Liver (tissue), 9 donors: ENCODE measurements around the gene CRYBG1. TPM values are rescaled to one million over a fixed set of nuclear protein-coding genes. Genes with fewer than 3 reads are reported as not detected.

ENCODE experiments used
- DNase-seq: peaks from one replicate; pipeline ENCODE4 v3.0.0-alpha.2; 2017; ENCODE audit warnings: low spot score
- H3K27ac ChIP-seq, 2 donors: one replicate each; pipeline ENCODE4 v1.7.0; 2013; ENCODE audit warnings: inconsistent platforms in 2 of 2, low read length in 2 of 2, control low read depth in 1 of 2, low read depth in 1 of 2, mild to moderate bottlenecking in 1 of 2
- H3K27me3 ChIP-seq, 4 donors: one replicate each; pipeline versions ENCODE4 v1.6.1 to v1.7.0; 2013; ENCODE audit warnings: low read length in 3 of 4, inconsistent platforms in 1 of 4, mild to moderate bottlenecking in 1 of 4, moderate library complexity in 1 of 4; ENCODE audit not compliant: control insufficient read depth in 4 of 4, insufficient read depth in 4 of 4
- H3K36me3 ChIP-seq, 4 donors: one replicate each; pipeline versions ENCODE4 v1.6.1 to v1.7.0; 2013; ENCODE audit warnings: low read length in 3 of 4, mild to moderate bottlenecking in 3 of 4, low read depth in 1 of 4, moderate library complexity in 1 of 4; ENCODE audit not compliant: control insufficient read depth in 4 of 4, insufficient read depth in 3 of 4
- H3K4me1 ChIP-seq, 4 donors: one replicate each; pipeline versions ENCODE4 v1.6.1 to v1.7.0; 2013; ENCODE audit warnings: low read length in 3 of 4, mild to moderate bottlenecking in 3 of 4, moderate library complexity in 1 of 4; ENCODE audit not compliant: control insufficient read depth in 4 of 4, insufficient read depth in 4 of 4
- H3K4me3 ChIP-seq, 3 donors: one replicate each; pipeline versions ENCODE4 v1.6.1 to v1.7.0; 2013; ENCODE audit warnings: low read length in 3 of 3, control low read depth in 1 of 3, low read depth in 1 of 3, mild to moderate bottlenecking in 1 of 3
- H3K9ac ChIP-seq, 2 donors: one replicate each; pipeline ENCODE4 v1.7.0; 2013; ENCODE audit warnings: low read length in 2 of 2, mild to moderate bottlenecking in 2 of 2, moderate library complexity in 2 of 2, control low read depth in 1 of 2, low read depth in 1 of 2
- H3K9me3 ChIP-seq, 4 donors: one replicate each; pipeline versions ENCODE4 v1.6.1 to v1.7.0; 2013; ENCODE audit warnings: low read length in 3 of 4; ENCODE audit not compliant: control insufficient read depth in 4 of 4
- ATF3 ChIP-seq: IDR thresholded peaks from 2 replicates; pipeline ENCODE4 v1.6.1; 2016; ENCODE audit warnings: antibody characterized with exemption
- EGR1 ChIP-seq, 2 donors: IDR thresholded peaks; 2 replicates each; pipeline ENCODE4 v1.6.1; 2016 to 2018; ENCODE audit warnings: antibody characterized with exemption in 2 of 2, low read depth in 2 of 2
- FOXA1 ChIP-seq: IDR thresholded peaks from 2 replicates; pipeline ENCODE4 v1.6.1; 2016; ENCODE audit warnings: antibody characterized with exemption
- FOXA2 ChIP-seq: IDR thresholded peaks from 2 replicates; pipeline ENCODE4 v1.6.1; 2016; ENCODE audit warnings: antibody characterized with exemption
- GABPA ChIP-seq, 2 donors: IDR thresholded peaks in 1 of 2; conservative IDR thresholded peaks in 1 of 2; 2 replicates each; pipeline ENCODE4 v1.6.1; 2016; ENCODE audit warnings: antibody characterized with exemption in 2 of 2, mild to moderate bottlenecking in 1 of 2, moderate library complexity in 1 of 2
- HNF4A ChIP-seq, 2 donors: conservative IDR thresholded peaks; 2 replicates each; pipeline ENCODE4 v1.6.1; 2016; ENCODE audit warnings: antibody characterized with exemption in 2 of 2, mild to moderate bottlenecking in 2 of 2
- HNF4G ChIP-seq: IDR thresholded peaks from 2 replicates; pipeline ENCODE4 v1.6.1; 2016; ENCODE audit warnings: antibody characterized with exemption
- JUND ChIP-seq, 2 donors: IDR thresholded peaks; 2 replicates each; pipeline ENCODE4 v1.6.1; 2016; ENCODE audit warnings: antibody characterized with exemption in 2 of 2
- NR2F2 ChIP-seq: IDR thresholded peaks from 2 replicates; pipeline ENCODE4 v1.6.1; 2016; ENCODE audit warnings: antibody characterized with exemption
- RAD21 ChIP-seq, 2 donors: IDR thresholded peaks; 2 replicates each; pipeline ENCODE4 v1.6.1; 2016; ENCODE audit warnings: antibody characterized with exemption in 2 of 2, mild to moderate bottlenecking in 2 of 2
- REST ChIP-seq: IDR thresholded peaks from 2 replicates; pipeline ENCODE4 v1.6.1; 2016; ENCODE audit warnings: antibody characterized with exemption, mild to moderate bottlenecking
- RXRA ChIP-seq, 2 donors: IDR thresholded peaks; 2 replicates each; pipeline ENCODE4 v1.6.1; 2017 to 2018; ENCODE audit warnings: antibody characterized with exemption in 2 of 2, mild to moderate bottlenecking in 1 of 2
- SP1 ChIP-seq: IDR thresholded peaks from 2 replicates; pipeline ENCODE4 v1.6.1; 2018; ENCODE audit warnings: antibody characterized with exemption, mild to moderate bottlenecking
- YY1 ChIP-seq: IDR thresholded peaks from 2 replicates; pipeline ENCODE4 v1.6.1; 2016; ENCODE audit warnings: antibody characterized with exemption, mild to moderate bottlenecking
- ZBTB33 ChIP-seq: IDR thresholded peaks from 2 replicates; pipeline ENCODE4 v1.6.1; 2016; ENCODE audit warnings: antibody characterized with exemption
- WGBS: extraction: QIAGEN DNeasy Blood & Tissue Kit; methylation state at CpG from one replicate; pipeline ENCODE4 v1.1.7; 2013; 5-methylcytosine and 5-hydroxymethylcytosine counted together
- polyA plus RNA-seq, 2 donors: library from polyadenylated mRNA; stranded (reverse) in 1 of 2; unstranded in 1 of 2; fragments of 200-250 nt in 1 of 2; fragments of >200 nt in 1 of 2; fragmentation: Nextera tagmentation in 1 of 2; extraction: Ambion mirVana in 1 of 2; gene quantifications; one replicate each; pipeline versions ENCODE4 v1.2.1 to v1.2.3, GENCODE V29; 2013 to 2015
- total RNA-seq, 2 donors: library from RNA; depleted of rRNA; stranded (reverse); fragments of >200 nt; gene quantifications; one replicate each; pipeline ENCODE4 v1.2.3, GENCODE V29; 2014
- TF ChIP-seq, protein P1 (sequence below): fragments of 150-350 bp; IDR thresholded peaks from 2 replicates; pipeline ENCODE4 v1.5.1; 2017; ENCODE audit warnings: improper control_type of control experiment, low read depth, low read length; ENCODE audit not compliant: missing input control
- TF ChIP-seq, protein P2 (sequence below): IDR thresholded peaks from 2 replicates; pipeline ENCODE4 v1.6.1; 2016; ENCODE audit warnings: antibody characterized with exemption
- donor health status: healthy.
- donor health status: healthy.
- donor health status: healthy.
- donor health status: healthy.
- donor health status: healthy.

Gene CRYBG1
- total and polyA plus RNA-seq, 4 donors = 2.3 to 8.7 (median 4.0) TPM

DNA sequence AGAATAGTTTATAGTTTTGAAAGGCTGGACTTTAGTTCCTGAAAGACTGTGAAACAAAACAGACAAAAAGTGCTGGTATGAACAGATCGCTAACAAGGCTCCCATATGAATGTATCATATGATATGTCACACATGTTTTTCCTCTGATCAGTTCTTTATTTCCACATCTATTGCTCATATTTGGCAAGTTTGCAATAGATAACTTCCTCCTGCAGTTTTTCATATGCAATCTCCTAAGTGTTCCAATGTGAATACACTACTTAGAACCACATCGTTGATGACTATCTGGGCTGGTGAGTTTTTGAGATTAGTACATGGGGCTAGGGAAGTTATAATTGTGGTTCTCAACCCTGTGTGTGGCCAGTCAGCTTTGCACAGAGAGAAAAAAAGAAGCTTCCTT, 23.1 kb downstream of the CRYBG1 start (continued):
- TF ChIP-seq, protein P1, sequence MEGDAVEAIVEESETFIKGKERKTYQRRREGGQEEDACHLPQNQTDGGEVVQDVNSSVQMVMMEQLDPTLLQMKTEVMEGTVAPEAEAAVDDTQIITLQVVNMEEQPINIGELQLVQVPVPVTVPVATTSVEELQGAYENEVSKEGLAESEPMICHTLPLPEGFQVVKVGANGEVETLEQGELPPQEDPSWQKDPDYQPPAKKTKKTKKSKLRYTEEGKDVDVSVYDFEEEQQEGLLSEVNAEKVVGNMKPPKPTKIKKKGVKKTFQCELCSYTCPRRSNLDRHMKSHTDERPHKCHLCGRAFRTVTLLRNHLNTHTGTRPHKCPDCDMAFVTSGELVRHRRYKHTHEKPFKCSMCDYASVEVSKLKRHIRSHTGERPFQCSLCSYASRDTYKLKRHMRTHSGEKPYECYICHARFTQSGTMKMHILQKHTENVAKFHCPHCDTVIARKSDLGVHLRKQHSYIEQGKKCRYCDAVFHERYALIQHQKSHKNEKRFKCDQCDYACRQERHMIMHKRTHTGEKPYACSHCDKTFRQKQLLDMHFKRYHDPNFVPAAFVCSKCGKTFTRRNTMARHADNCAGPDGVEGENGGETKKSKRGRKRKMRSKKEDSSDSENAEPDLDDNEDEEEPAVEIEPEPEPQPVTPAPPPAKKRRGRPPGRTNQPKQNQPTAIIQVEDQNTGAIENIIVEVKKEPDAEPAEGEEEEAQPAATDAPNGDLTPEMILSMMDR = no peak
- TF ChIP-seq ATF3 = no peak
- TF ChIP-seq JUND (IDR thresholded peaks at IDR 0.05) = no peak
- no peak for TF ChIP-seq GABPA (IDR thresholded peaks at IDR 0.05 in 1 of 2, conservative IDR thresholded peaks at IDR 0.05 in 1 of 2)
- TF ChIP-seq EGR1 (IDR thresholded peaks at IDR 0.05; ENCODE audit: low read depth in 2 of 2) = no peak
- TF ChIP-seq FOXA1 = no peak
- no peak for TF ChIP-seq HNF4A (conservative IDR thresholded peaks at IDR 0.05)
- TF ChIP-seq SP1 = no peak

DNA sequence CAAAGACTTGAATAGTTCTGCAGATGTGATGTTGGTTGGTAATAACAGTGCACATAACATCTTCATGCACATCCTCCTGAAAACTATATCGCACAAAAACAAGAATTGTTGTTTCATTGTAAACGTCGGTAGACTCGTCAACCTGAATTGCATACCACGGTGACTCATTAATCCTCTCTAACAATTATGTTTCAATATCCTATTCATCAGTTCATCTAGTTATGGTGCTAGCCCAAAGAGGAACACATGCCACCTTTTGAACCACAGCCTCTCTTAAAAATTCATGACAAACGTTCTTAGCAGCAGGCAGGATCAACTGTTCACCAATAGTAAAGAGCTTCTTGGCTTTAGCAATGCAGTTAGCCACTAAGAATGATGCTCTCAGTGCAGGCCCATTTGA, 25.0 kb downstream of the CRYBG1 start:
- no peak overlapping the region for H3K9ac ChIP-seq
- no peak overlapping the region for H3K27ac ChIP-seq
- TF ChIP-seq RAD21 (IDR thresholded peaks at IDR 0.05) = no peak
- no peak for TF ChIP-seq HNF4G
- no peak for TF ChIP-seq ATF3
- TF ChIP-seq, protein P2, sequence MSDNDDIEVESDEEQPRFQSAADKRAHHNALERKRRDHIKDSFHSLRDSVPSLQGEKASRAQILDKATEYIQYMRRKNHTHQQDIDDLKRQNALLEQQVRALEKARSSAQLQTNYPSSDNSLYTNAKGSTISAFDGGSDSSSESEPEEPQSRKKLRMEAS = no peak
- TF ChIP-seq SP1 = no peak
- no peak for TF ChIP-seq EGR1 (IDR thresholded peaks at IDR 0.05; ENCODE audit: low read depth in 2 of 2)
- TF ChIP-seq GABPA (IDR thresholded peaks at IDR 0.05 in 1 of 2, conservative IDR thresholded peaks at IDR 0.05 in 1 of 2) = no peak
- no peak for TF ChIP-seq ZBTB33
- no peak for TF ChIP-seq RXRA (IDR thresholded peaks at IDR 0.05)
- H3K9me3 ChIP-seq = no peaks in the 10 kb centered on the region
- DNase-seq = no peak
- H3K27me3 ChIP-seq = no peaks in the 10 kb centered on the region
- H3K36me3 ChIP-seq = no peaks in the 10 kb centered on the region
- no peaks in the 10 kb centered on the region for H3K4me1 ChIP-seq
- 86% methylated on average over 6 of the region's 6 CpGs for WGBS
- H3K4me3 ChIP-seq = no peak overlapping the region

DNA sequence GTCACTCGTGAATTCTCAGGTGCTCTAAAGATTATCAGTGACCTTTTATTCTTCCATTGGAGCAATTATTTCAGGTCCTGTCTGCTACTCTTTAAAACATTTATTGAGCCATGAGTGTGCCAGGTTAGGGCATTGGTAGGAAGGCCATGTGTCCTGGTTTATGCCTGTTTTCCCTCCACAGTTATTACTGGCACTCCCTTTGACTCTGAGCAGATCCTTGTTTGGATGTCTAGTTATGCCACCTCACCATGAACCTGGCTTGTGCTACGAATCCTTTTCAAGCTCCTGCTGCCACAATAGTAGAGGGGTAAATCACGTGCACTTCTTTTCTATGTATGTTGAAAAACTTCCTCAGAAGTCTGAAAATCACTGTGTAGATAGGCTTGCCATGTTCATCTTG, 27.4 kb downstream of the CRYBG1 start:
- Histone ChIP-seq H3K9me3 (no peaks in the 10 kb centered on the region), H3K9ac (no peak overlapping the region), H3K27ac (no peak overlapping the region), H3K36me3 (no peaks in the 10 kb centered on the region), H3K4me3 (no peak overlapping the region), H3K4me1 (no peaks in the 10 kb centered on the region), H3K27me3 (no peaks in the 10 kb centered on the region)
- 85% methylated on average over 3 of the region's 3 CpGs for WGBS
- no peak for DNase-seq
- no peak for TF ChIP-seq FOXA1
- TF ChIP-seq, protein P1 = no peak
- TF ChIP-seq SP1 = no peak
- TF ChIP-seq HNF4A (conservative IDR thresholded peaks at IDR 0.05) = no peak
- TF ChIP-seq YY1 = no peak
- TF ChIP-seq RXRA (IDR thresholded peaks at IDR 0.05) = no peak
- no peak for TF ChIP-seq RAD21 (IDR thresholded peaks at IDR 0.05)
- no peak for TF ChIP-seq FOXA2
- no peak for TF ChIP-seq GABPA (IDR thresholded peaks at IDR 0.05 in 1 of 2, conservative IDR thresholded peaks at IDR 0.05 in 1 of 2)
- no peak for TF ChIP-seq REST
- TF ChIP-seq EGR1 (IDR thresholded peaks at IDR 0.05; ENCODE audit: low read depth in 2 of 2) = no peak
- no peak for TF ChIP-seq NR2F2
- no peak for TF ChIP-seq ZBTB33
